ENCODE measurements around the gene NCDN. TPM values are rescaled to one million over a fixed set of nuclear protein-coding genes. Genes with fewer than 3 reads are reported as not detected.

Gene NCDN
- total RNA-seq, 1 experiment from 2014 or later: 50.9 TPM

- DNase-seq: no peak
- Histone ChIP-seq H3K36me3 (replicated peaks; ENCODE audit: control insufficient read depth, insufficient read depth, low read length) (peaks cover 19% of the 10 kb centered on the region), H3K4me3 (ENCODE audit: insufficient read depth, low read depth, low read length) (no peak overlapping the region), H3K27me3 (ENCODE audit: control insufficient read depth, insufficient read depth, low read length) (no peaks in the 10 kb centered on the region)
These were observed 46.3 kb downstream of the NCDN start for GRCh38 chr1:35603941-35604340.

- no peak overlapping the region for H3K4me3 ChIP-seq (ENCODE audit: insufficient read depth, low read depth, low read length)
- H3K27me3 ChIP-seq (ENCODE audit: control insufficient read depth, insufficient read depth, low read length): no peaks in the 10 kb centered on the region
- DNase-seq: no peak
- peaks cover 23% of the 10 kb centered on the region for H3K36me3 ChIP-seq (replicated peaks; ENCODE audit: control insufficient read depth, insufficient read depth, low read length)
These were observed 47.7 kb downstream of the NCDN start for GRCh38 chr1:35605071-35605866.

- no peaks in the 10 kb centered on the region for H3K27me3 ChIP-seq (ENCODE audit: control insufficient read depth, insufficient read depth, low read length)
- no peak overlapping the region for H3K4me3 ChIP-seq (ENCODE audit: insufficient read depth, low read depth, low read length)
- peaks cover 21% of the 10 kb centered on the region for H3K36me3 ChIP-seq (replicated peaks; ENCODE audit: control insufficient read depth, insufficient read depth, low read length)
- DNase-seq: no peak
These were observed 48.2 kb downstream of the NCDN start for GRCh38 chr1:35605867-35606182.

DNA sequence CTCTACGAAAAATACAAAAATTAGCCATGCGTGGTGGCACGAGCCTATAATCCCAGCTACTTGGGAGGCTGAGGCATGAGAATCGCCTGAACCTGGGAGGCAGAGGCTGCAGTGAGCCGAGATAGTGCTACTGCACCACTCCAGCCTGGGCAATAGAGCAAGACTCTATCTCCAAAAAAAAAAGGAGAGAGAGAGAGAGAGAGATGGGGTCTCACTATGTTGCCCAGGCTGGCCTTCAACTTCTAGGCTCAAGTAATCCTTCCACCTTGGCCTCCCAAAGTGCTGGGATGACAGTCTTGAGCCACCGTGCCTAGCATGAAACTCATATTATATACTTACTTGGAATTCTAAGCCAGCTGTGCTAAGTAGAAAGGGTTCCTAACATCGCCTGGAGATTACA lies 54.1 kb downstream of the NCDN start:
- Histone ChIP-seq H3K4me3 (ENCODE audit: insufficient read depth, low read depth, low read length) (no peak overlapping the region), H3K36me3 (replicated peaks; ENCODE audit: control insufficient read depth, insufficient read depth, low read length) (peaks cover 7% of the 10 kb centered on the region), H3K27me3 (ENCODE audit: control insufficient read depth, insufficient read depth, low read length) (no peaks in the 10 kb centered on the region)
- DNase-seq: no peak

DNA sequence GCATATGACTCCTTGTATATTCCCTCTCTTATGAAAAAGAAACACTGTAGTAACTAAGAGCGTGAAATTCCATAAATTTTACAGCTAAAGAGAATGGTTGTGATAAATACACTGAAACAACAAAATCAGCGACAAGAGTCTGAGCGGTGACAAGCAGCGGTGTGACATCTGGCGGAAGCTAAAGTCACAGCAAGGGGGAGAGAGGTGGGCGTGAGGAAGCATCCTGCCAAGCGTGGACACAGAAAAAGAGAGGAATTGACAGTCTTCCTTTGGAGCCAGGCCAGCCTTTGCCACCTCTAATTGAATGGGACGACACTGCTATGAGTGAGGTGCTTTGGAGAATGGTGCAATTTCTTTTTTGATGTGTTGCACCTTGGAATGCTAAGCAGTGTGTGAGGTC lies 57.8 kb downstream of the NCDN start:
- no peak overlapping the region for H3K4me3 ChIP-seq (ENCODE audit: insufficient read depth, low read depth, low read length)
- no peak for DNase-seq
- peaks cover 1% of the 10 kb centered on the region; the same call in 1 of the 2 replicates for H3K36me3 ChIP-seq (replicated peaks; ENCODE audit: control insufficient read depth, insufficient read depth, low read length)
- no peaks in the 10 kb centered on the region for H3K27me3 ChIP-seq (ENCODE audit: control insufficient read depth, insufficient read depth, low read length)

Other genes with a start within 250 kb of the NCDN start
- gene KIAA0319L, start 396 bp upstream of the NCDN start, total RNA-seq (2014; rRNA removed; shearing (Covaris generic)): 68.5 and 84.0 TPM in 2 replicates
- gene TFAP2E, start 15.5 kb downstream of the NCDN start, total RNA-seq (2014; rRNA removed; shearing (Covaris generic)): 0.94 and 2.2 TPM in 2 replicates
- gene PSMB2, start 83.7 kb downstream of the NCDN start, total RNA-seq (2014; rRNA removed; shearing (Covaris generic)): 48.4 and 50.6 TPM in 2 replicates
- gene C1orf216, start 161.1 kb downstream of the NCDN start, total RNA-seq (2014; rRNA removed; shearing (Covaris generic)): 11.9 and 13.5 TPM in 2 replicates
- gene CLSPN, start 212.2 kb downstream of the NCDN start, total RNA-seq (2014; rRNA removed; shearing (Covaris generic)): 39.6 and 53.4 TPM in 2 replicates

Measured in H7 (cell line).